Stomach (tissue), 4 donors: ENCODE data around the gene ZCCHC14.

Experiments used
- POLR2A ChIP-seq, 4 donors: fragments of 450-650 bp; IDR thresholded peaks; one replicate each; pipeline ENCODE4 v1.6.1; 2016; ENCODE audit warnings: antibody characterized with exemption in 4 of 4, control low read depth in 2 of 4, mild to moderate bottlenecking in 1 of 4, moderate library complexity in 1 of 4
- TF ChIP-seq, protein P1 (sequence below), 7 experiments: fragments of 450-650 bp in 4 of 7; fragments of 200-600 bp in 3 of 7; sonication (generic) in 3 of 7; IDR thresholded peaks; one replicate each; pipeline ENCODE4 v1.5.1; 2016 to 2019; ENCODE audit warnings: antibody characterized with exemption in 7 of 7, control low read depth in 2 of 7, mild to moderate bottlenecking in 1 of 7

DNA sequence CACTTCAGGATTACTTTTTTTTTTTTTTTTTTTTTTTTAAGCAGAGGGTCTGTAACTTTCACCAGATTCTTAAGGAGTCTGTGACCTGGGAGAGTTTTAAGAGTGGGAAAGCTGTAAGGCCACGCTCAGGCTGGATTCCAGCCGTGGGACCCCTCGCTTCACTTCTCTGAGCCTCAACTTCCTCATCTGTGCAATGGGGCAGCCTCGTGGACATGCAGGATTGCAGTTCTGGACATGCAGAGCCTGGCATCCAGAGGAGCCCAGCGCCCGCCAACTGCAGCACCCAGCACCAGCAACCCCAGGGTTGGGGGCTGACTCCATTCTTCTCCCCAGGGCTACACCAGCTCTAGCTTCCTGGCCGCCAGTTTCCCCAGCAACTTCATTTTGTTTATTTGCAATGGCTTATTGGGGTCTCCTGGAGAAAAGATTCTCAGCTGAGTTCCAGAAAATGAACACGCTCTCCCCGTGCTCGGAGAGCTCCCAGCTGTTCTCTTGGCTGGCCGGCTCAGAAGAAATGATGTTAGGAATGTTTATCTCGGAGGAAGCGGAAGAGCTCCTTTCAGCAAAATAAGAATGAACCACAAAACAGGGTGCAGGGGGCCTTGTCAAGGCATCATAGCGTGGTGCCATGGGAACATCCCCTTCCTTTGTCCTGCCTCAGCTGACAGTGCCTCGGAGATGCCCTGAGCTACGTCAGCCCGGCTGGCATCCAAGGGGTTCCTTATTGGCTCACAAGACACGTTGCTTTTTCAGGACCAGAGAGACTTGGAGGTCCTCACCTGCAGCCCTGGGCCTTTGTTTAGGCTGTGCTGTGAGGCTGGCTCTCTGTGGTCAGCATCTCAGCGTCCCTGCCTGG, 22.9 kb upstream of the ZCCHC14 start:
- TF ChIP-seq, protein P1, sequence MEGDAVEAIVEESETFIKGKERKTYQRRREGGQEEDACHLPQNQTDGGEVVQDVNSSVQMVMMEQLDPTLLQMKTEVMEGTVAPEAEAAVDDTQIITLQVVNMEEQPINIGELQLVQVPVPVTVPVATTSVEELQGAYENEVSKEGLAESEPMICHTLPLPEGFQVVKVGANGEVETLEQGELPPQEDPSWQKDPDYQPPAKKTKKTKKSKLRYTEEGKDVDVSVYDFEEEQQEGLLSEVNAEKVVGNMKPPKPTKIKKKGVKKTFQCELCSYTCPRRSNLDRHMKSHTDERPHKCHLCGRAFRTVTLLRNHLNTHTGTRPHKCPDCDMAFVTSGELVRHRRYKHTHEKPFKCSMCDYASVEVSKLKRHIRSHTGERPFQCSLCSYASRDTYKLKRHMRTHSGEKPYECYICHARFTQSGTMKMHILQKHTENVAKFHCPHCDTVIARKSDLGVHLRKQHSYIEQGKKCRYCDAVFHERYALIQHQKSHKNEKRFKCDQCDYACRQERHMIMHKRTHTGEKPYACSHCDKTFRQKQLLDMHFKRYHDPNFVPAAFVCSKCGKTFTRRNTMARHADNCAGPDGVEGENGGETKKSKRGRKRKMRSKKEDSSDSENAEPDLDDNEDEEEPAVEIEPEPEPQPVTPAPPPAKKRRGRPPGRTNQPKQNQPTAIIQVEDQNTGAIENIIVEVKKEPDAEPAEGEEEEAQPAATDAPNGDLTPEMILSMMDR (IDR thresholded peaks at IDR 0.05), result no peak
- TF ChIP-seq POLR2A (IDR thresholded peaks at IDR 0.05), result no peak
